ENCODE measurements around the gene DDAH1.

Gene DDAH1

GRCh38 chr1:85386068-85386722 is 78.8 kb downstream of the DDAH1 start:
- no peak for DNase-seq

- DNase-seq: no peak
These were observed 85.5 kb downstream of the DDAH1 start for GRCh38 chr1:85379203-85380136.

- DNase-seq: no peak
These were observed 86.4 kb downstream of the DDAH1 start for GRCh38 chr1:85378534-85378933.

GRCh38 chr1:85376356-85376755 is 88.6 kb downstream of the DDAH1 start:
- DNase-seq: no peak

GRCh38 chr1:85375493-85375892 is 89.5 kb downstream of the DDAH1 start:
- no peak for DNase-seq

GRCh38 chr1:85374160-85374559 is 90.8 kb downstream of the DDAH1 start:
- no peak for DNase-seq

GRCh38 chr1:85373378-85373708 is 91.6 kb downstream of the DDAH1 start:
- DNase-seq: no peak

GRCh38 chr1:85372683-85373377 is 92.1 kb downstream of the DDAH1 start:
- no peak for DNase-seq

GRCh38 chr1:85371021-85371420 is 93.9 kb downstream of the DDAH1 start:
- no peak for DNase-seq

GRCh38 chr1:85368073-85368770 is 96.7 kb downstream of the DDAH1 start:
- no peak for DNase-seq

GRCh38 chr1:85366391-85367170 is 98.4 kb downstream of the DDAH1 start:
- DNase-seq: no peak

- DNase-seq: no peak
These were observed 99.1 kb downstream of the DDAH1 start for GRCh38 chr1:85365851-85366250.

- DNase-seq: no peak
These were observed 101.4 kb downstream of the DDAH1 start for GRCh38 chr1:85363521-85363920.

- no peak for DNase-seq
These were observed 101.9 kb downstream of the DDAH1 start for GRCh38 chr1:85363092-85363491.

GRCh38 chr1:85361606-85362296 is 103.2 kb downstream of the DDAH1 start:
- DNase-seq: no peak

- no peak for DNase-seq
These were observed 104.0 kb downstream of the DDAH1 start for GRCh38 chr1:85360730-85361493.

GRCh38 chr1:85359874-85360721 is 104.9 kb downstream of the DDAH1 start:
- DNase-seq: no peak

GRCh38 chr1:85358702-85359438 is 106.1 kb downstream of the DDAH1 start:
- no peak for DNase-seq

- DNase-seq: no peak
These were observed 107.1 kb downstream of the DDAH1 start for GRCh38 chr1:85357817-85358216.

Measured in CD4-positive, alpha-beta T cell treated with Interleukin-17A for 1 hour (primary cell).